GM21528 (cell line): ENCODE measurements around the gene HAGH.
A peak's percentile ranks its signal among the peaks of the same experiment; 100 is the strongest.

Experiments
- ATAC-seq: cut with Tn5 transposase; IDR thresholded peaks from one replicate; pipeline ENCODE4 v1.9.1; 2021; ENCODE audit warnings: mild to moderate bottlenecking, moderate library complexity; ENCODE audit not compliant: unreplicated experiment, low FRiP score

HAGH gene

GRCh38 chr16:1775846-1776671 is 50.6 kb downstream of the HAGH start:
- ATAC-seq, result no peak

GRCh38 chr16:1775006-1775845 is 51.4 kb downstream of the HAGH start:
- ATAC-seq, result no peak

GRCh38 chr16:1774448-1774780 is 52.2 kb downstream of the HAGH start:
- ATAC-seq, result no peak

- ATAC-seq, result peak; percentile 1
These were observed 52.8 kb downstream of the HAGH start for GRCh38 chr16:1773703-1774447.

- ATAC-seq, result peak; percentile 44
These were observed 53.5 kb downstream of the HAGH start, which contains the start of gene MRPS34 for GRCh38 chr16:1772908-1773702. TSS of gene MRPS34 (minus strand) at chr16:1773134. CDS start at chr16:1773119, 15 bp downstream.

GRCh38 chr16:1772362-1772907 is 54.2 kb downstream of the HAGH start, which contains the start of gene EME2:
TSS of gene EME2 (plus strand) at chr16:1772810. CDS start at chr16:1773228, 418 bp downstream.
- ATAC-seq, result peak; percentile 9

- no peak for ATAC-seq
These were observed 54.7 kb downstream of the HAGH start for GRCh38 chr16:1771864-1772361.

- ATAC-seq, result no peak
These were observed 55.3 kb downstream of the HAGH start, which contains the start of gene NME3 for GRCh38 chr16:1771188-1771863. TSS of gene NME3 (minus strand) at chr16:1771543. CDS start at chr16:1771534, 9 bp downstream.

- ATAC-seq, result no peak
These were observed 56.1 kb downstream of the HAGH start for GRCh38 chr16:1770328-1771187.

- ATAC-seq, result no peak
These were observed 57.0 kb downstream of the HAGH start for GRCh38 chr16:1769402-1770300.

- no peak for ATAC-seq
These were observed 57.7 kb downstream of the HAGH start for GRCh38 chr16:1768767-1769401.

GRCh38 chr16:1768061-1768766 is 58.4 kb downstream of the HAGH start:
- no peak for ATAC-seq

GRCh38 chr16:1767116-1767994 is 59.3 kb downstream of the HAGH start:
- ATAC-seq, result no peak

GRCh38 chr16:1766701-1767100 is 59.9 kb downstream of the HAGH start:
- no peak for ATAC-seq

GRCh38 chr16:1766231-1766630 is 60.4 kb downstream of the HAGH start:
- ATAC-seq, result no peak
